Measurements from ENCODE around the gene PAOX. TPM values are rescaled to one million over a fixed set of nuclear protein-coding genes. Genes with fewer than 3 reads are reported as not detected.

The PAOX gene
- 5.3 TPM for polyA plus RNA-seq (2012; ENCODE audit: low read depth, missing spikeins)

DNA sequence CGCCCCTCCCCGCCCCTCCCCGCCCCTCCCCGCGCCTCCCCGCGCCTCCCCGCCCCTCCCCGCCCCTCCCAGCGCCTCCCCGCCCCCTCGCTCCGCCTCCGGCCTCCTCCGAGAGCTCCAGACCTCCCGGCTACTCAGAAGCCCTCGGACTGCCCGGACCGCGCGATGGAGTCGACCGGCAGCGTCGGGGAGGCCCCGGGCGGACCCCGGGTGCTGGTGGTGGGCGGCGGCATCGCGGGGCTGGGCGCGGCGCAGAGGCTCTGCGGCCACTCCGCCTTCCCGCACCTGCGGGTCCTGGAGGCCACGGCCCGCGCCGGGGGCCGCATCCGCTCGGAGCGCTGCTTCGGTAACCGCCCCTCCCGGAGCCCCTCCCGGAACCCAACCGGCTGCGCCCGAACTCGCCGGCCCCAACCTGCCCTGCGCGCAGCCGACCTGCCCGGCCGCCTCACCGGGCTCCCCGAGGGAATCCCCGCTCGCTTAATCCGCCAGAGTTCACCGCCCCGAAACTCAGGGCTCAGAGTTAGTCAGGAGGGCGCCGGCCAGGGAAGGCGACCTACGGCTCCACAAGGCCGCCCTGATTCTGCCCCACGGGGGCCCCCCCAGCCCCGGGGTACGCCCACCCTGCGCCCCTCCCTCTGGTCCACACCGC is at the start of gene PAOX:
Gene PAOX (plus strand): TSS at position 111 of the 649 bp plus-strand sequence. CDS start 55 bp downstream, at position 166.
- DNase-seq (ENCODE audit: insufficient read length, low spot score) (peak; percentile 83), FAIRE-seq (peak; percentile 82)
- TF ChIP-seq TAF1 (IDR thresholded peaks at IDR 0.05; ENCODE audit: low read depth, low read length) (0 out of 2 replicates have a peak, but pooled peaks have one; percentile 22), PAX5 (IDR thresholded peaks at IDR 0.05; ENCODE audit: insufficient read depth, low read length, severe bottlenecking) (no peak)

DNA sequence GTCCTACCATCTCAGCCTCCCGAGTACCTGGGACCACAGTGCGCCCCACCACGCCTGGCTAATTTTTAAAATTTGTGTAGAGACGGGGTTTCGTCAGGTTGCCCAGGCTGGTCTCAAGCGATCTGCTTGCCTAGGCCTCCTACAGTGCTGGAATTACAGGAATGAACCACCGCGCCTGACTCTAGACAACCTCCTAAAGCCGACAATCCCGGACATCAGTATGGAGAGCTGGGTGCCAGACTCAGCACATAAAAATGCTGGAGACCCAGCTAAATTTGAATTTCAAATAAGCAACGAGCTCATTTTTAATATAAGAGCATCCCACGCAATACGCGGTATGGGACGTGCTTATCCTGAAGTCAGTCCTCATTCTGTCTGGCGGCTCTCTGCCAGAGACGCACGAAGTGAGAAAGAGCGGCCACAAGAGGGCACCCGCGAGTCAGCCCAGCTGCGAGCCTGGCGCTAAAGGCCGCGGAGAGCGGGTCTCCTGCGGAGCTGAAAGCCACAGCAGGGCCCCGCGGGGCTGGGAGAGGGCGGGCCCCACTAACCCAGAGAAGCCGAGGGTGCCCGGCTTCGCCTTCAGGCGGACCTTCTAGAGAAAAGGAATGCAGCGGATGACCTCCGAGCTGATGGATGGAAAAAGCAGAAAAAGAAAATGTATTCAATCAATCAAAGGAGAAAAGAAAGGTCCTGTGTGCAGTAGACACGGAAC is 49.4 kb upstream of the PAOX start:
- peak; percentile 93 for DNase-seq (ENCODE audit: insufficient read length, low spot score)
- FAIRE-seq = peak; percentile 90
- TF ChIP-seq PAX5 (IDR thresholded peaks at IDR 0.05; ENCODE audit: insufficient read depth, low read length, severe bottlenecking) (peak; percentile 1), SPI1 (IDR thresholded peaks at IDR 0.05; ENCODE audit: low read depth, low read length) (no peak), POU2F2 (IDR thresholded peaks at IDR 0.05; ENCODE audit: low read depth, low read length) (no peak), POLR2A (IDR thresholded peaks at IDR 0.05; ENCODE audit: low read depth, low read length) (no peak)

DNA sequence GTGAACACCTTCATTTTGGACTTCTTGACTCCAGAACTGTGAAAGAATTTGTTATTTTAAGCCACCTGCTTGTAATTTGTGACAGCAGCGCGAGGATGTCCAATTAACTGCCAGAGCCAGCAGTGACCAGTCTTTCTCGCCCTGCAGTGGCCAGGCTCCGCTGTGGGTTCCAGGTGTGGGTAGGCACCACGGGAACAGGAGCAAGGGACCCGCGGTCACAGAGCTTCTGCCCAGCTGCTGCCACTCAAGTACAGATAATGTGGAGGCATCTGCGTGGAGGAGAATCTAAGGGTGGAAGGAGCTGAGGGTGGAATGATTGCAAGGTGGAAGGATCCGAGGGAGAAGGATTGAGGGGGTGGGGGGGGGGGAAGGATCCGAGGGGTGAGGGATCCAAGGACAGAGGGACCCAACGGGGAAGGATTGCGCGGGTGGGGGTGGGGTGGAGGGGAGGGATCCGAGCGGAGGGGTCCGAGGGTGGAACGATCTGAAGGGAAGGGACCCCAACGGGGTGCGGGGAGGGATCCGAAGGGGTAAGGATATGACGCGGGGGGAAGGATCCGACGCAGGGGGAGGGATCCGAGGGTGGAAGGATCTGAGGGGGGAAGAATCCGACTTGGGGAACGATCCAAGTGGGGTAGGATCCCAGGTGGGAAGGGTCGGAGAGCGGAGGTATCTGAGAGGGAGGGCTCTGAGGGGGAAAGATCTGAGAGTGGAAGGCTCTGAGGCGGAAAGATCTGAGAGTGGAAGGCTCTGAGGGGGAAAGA is 45.9 kb upstream of the PAOX start:
- FAIRE-seq = no peak
- TF ChIP-seq SPI1 (IDR thresholded peaks at IDR 0.05; ENCODE audit: low read depth, low read length) = no peak
- TF ChIP-seq TAF1 (IDR thresholded peaks at IDR 0.05; ENCODE audit: low read depth, low read length) = no peak
- no peak for TF ChIP-seq POLR2AphosphoS5 (IDR thresholded peaks at IDR 0.05; ENCODE audit: low read depth, low read length)
- TF ChIP-seq PAX5 (IDR thresholded peaks at IDR 0.05; ENCODE audit: insufficient read depth, low read length, severe bottlenecking) = no peak
- TF ChIP-seq POU2F2 (IDR thresholded peaks at IDR 0.05; ENCODE audit: low read depth, low read length) = no peak
- no peak for TF ChIP-seq POLR2A (IDR thresholded peaks at IDR 0.05; ENCODE audit: low read depth, low read length)

DNA sequence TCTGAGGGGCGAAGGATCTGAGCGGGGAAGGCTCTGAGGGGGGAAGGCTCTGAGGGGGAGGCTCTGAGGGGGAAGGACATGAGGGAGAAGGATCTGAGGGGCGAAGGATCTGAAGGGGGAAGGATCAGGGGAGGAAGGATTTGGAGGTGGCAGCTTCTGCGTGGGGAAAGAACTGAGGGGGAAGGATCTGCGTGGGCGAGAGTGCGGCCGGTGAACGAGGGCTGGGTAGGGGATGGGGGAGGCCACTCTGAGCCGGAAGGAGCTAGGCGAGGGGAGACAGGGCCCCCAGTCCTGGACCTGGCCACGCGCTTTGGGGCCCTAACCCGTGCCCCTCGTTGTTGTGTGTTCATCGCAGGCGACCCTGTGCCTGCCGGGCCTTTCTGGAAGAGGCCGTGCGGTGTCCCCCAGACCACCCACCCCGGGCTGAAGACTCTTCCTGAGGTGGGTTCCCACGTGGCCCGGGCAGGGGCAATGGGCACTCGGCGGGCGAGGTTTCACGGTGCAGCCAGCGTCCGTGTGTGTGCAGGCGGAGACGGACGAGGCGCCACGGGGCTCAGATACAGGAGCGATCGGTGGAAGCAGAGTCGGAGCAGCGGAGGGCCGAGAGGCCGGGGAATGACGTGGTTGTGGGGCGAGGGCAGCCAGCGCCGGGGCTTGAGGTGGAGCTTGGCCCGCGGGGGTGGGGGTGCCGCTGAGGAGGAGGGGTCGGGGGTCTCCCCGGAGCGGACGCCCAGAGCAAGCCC is 44.4 kb upstream of the PAOX start:
- FAIRE-seq (no peak), DNase-seq (ENCODE audit: insufficient read length, low spot score) (no peak)
- TF ChIP-seq POU2F2 (IDR thresholded peaks at IDR 0.05; ENCODE audit: low read depth, low read length) (no peak), PAX5 (IDR thresholded peaks at IDR 0.05; ENCODE audit: insufficient read depth, low read length, severe bottlenecking) (no peak), TAF1 (IDR thresholded peaks at IDR 0.05; ENCODE audit: low read depth, low read length) (no peak), POLR2AphosphoS5 (IDR thresholded peaks at IDR 0.05; ENCODE audit: low read depth, low read length) (no peak), SPI1 (IDR thresholded peaks at IDR 0.05; ENCODE audit: low read depth, low read length) (no peak), POLR2A (IDR thresholded peaks at IDR 0.05; ENCODE audit: low read depth, low read length) (no peak)

More for the DNA sequence above, 45.9 kb upstream of the PAOX start:
- no peak for DNase-seq (ENCODE audit: insufficient read length, low spot score)

DNA sequence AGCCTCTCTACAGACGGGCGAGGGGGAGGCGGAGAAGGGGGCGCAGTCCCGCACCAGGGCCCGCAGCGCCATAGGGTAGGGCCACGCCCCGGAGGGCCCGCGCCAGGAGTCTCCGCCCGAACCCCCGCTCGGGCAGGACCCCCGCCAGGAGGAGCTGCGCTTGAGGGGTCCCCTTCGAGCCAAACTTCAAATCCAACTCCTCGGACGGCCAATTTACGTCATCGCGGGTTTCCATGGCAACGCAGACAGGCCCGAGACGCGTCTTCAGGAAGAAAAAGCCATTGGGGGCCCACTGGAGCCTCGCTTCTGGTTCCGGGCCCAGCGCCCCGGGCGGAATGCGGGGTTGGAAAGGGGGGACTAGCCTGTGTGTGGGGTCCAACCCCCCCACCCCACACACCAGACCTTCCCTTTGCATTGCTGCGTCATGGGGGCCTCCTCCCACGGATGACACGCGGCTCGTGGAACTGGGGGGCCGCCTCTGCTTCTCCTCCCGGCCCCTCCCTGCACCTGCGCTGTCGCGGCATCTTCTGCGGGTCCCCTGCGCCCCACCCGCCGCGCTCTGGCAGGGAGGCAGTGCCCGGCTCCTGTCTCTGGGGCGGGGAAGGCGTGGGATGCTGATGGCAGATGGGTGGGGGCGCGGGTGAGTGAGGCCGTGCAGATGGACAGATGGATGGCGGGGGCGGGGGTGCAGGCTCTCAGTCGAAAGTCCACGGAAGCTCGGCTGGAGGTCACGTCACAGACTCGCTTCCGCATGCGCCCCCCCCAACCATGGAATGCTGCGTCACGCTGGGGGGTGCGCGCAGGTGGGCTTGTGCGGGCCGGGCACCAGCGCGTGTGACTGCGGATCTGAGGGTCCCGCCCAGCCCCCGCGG is 43.6 kb upstream of the PAOX start:
- FAIRE-seq = peak; percentile 68
- peak; percentile 77 for DNase-seq (ENCODE audit: insufficient read length, low spot score)
- TF ChIP-seq PAX5 (IDR thresholded peaks at IDR 0.05; ENCODE audit: insufficient read depth, low read length, severe bottlenecking) = no peak
- no peak for TF ChIP-seq POLR2AphosphoS5 (IDR thresholded peaks at IDR 0.05; ENCODE audit: low read depth, low read length)
- no peak for TF ChIP-seq POU2F2 (IDR thresholded peaks at IDR 0.05; ENCODE audit: low read depth, low read length)
- no peak for TF ChIP-seq POLR2A (IDR thresholded peaks at IDR 0.05; ENCODE audit: low read depth, low read length)
- TF ChIP-seq TAF1 (IDR thresholded peaks at IDR 0.05; ENCODE audit: low read depth, low read length) = no peak
- TF ChIP-seq SPI1 (IDR thresholded peaks at IDR 0.05; ENCODE audit: low read depth, low read length) = no peak

DNA sequence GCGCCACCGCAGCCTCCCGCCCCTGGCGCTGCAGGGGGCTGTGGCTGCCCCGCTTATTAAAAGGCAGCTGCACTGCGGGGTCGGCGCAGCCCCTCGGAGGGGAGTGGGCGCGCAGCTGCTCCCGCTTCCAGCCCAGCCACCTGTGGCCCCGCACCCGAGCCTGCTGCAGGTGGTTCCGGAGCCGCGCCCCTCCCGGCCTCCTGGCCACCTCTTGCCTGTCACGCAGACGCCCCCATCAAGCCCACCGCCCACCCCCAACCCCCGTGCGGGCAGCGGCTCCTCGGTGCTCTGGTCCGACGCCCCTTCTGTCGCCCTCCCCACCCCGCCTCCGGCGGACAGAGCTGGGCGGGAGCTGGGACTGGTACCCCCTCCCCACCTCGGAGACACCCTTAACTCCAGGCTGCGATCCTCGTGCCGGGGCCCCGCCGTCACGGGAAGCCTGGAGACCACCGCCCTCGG is 42.9 kb upstream of the PAOX start:
- DNase-seq (ENCODE audit: insufficient read length, low spot score) = no peak
- FAIRE-seq = no peak
- TF ChIP-seq TAF1 (IDR thresholded peaks at IDR 0.05; ENCODE audit: low read depth, low read length) = no peak
- no peak for TF ChIP-seq SPI1 (IDR thresholded peaks at IDR 0.05; ENCODE audit: low read depth, low read length)
- no peak for TF ChIP-seq POLR2A (IDR thresholded peaks at IDR 0.05; ENCODE audit: low read depth, low read length)
- no peak for TF ChIP-seq POLR2AphosphoS5 (IDR thresholded peaks at IDR 0.05; ENCODE audit: low read depth, low read length)
- no peak for TF ChIP-seq POU2F2 (IDR thresholded peaks at IDR 0.05; ENCODE audit: low read depth, low read length)
- no peak for TF ChIP-seq PAX5 (IDR thresholded peaks at IDR 0.05; ENCODE audit: insufficient read depth, low read length, severe bottlenecking)

DNA sequence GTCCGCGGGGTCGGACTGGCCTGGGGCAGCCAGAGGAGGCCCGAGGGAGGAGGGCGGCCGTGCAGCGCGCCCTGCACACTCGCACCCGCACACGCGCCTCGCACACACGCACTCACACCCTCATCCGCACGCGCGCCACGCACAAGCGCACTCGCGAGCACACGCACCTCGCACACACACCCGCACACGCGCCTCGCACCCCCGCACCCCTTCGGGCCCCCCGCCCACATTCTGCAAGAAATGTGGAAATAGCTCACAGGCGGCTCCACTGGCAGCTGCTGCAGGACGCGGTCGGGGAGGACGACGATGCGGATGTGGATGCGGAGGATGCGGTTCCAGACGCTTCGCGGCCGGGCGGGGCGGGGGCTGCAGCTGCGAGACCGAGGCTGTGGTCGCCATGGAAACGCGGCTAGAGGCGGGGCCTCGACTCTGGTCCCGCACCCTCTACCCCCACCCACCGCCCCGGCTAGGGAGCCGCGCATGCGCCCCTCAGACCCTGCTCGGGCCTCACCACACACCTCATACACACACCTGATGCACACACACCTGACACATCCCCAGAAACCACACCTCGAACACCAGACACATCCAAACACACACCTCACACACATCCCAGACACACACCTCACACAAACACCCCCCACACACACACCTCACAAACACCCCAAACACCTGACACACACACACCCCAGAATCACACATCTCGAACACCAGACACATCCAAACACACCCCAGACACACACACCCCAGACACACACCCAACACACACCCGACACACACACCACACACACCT is 42.3 kb upstream of the PAOX start, which contains the start of gene CALY:
Gene CALY (minus strand): TSS at position 320 of the 793 bp plus-strand sequence. CDS start 7,907 bp downstream, outside the sequence.
- FAIRE-seq (peak; percentile 79), DNase-seq (ENCODE audit: insufficient read length, low spot score) (peak; percentile 67)
- TF ChIP-seq POLR2AphosphoS5 (IDR thresholded peaks at IDR 0.05; ENCODE audit: low read depth, low read length) (no peak), POU2F2 (IDR thresholded peaks at IDR 0.05; ENCODE audit: low read depth, low read length) (no peak), POLR2A (IDR thresholded peaks at IDR 0.05; ENCODE audit: low read depth, low read length) (no peak), SPI1 (IDR thresholded peaks at IDR 0.05; ENCODE audit: low read depth, low read length) (no peak), TAF1 (IDR thresholded peaks at IDR 0.05; ENCODE audit: low read depth, low read length) (no peak), PAX5 (IDR thresholded peaks at IDR 0.05; ENCODE audit: insufficient read depth, low read length, severe bottlenecking) (no peak)
